Left lung (tissue), 10 donors: ENCODE results near the gene PAK1. TPM values are rescaled to one million over a fixed set of nuclear protein-coding genes. Genes with fewer than 3 reads are reported as not detected.
A peak's percentile ranks its signal among the peaks of the same experiment; 100 is the strongest.
"Not testable (repeated sequence)": the region's sequence is repeated elsewhere in the genome, so short reads cannot be mapped to it uniquely, and the experiment has no call there.

Experiments used
- ATAC-seq: fragments of 200-7000 bp; cut with Tn5 transposase; one replicate; pipeline ENCODE4 v1.9.1; 2020; ENCODE audit warnings: moderate library complexity
- DNase-seq, 4 donors: peaks; one replicate each; pipeline ENCODE4 v3.0.0-alpha.2; 2013 to 2020
- H3K27ac ChIP-seq, 2 donors: fragments of 200-600 bp; sonication (generic) in 1 of 2; one replicate each; pipeline versions ENCODE4 v1.5.0 to v1.8.0; 2020 to 2021
- H3K27me3 ChIP-seq, 2 donors: fragments of 200-600 bp; sonication (generic) in 1 of 2; one replicate each; pipeline versions ENCODE4 v1.5.0 to v1.8.0; 2020 to 2021
- H3K36me3 ChIP-seq, 2 donors: fragments of 200-600 bp; sonication (generic) in 1 of 2; one replicate each; pipeline versions ENCODE4 v1.5.0 to v1.8.0; 2020 to 2021
- H3K4me1 ChIP-seq, 2 donors: fragments of 200-600 bp; one replicate each; pipeline ENCODE4 v1.8.0; 2021
- H3K4me3 ChIP-seq, 2 donors: fragments of 200-600 bp; sonication (generic) in 1 of 2; one replicate each; pipeline versions ENCODE4 v1.5.0 to v1.8.0; 2020 to 2021; ENCODE audit warnings: mild to moderate bottlenecking in 1 of 2
- H3K9me3 ChIP-seq, 2 donors: fragments of 200-600 bp; sonication (generic) in 1 of 2; one replicate each; pipeline versions ENCODE4 v1.5.0 to v1.8.0; 2020 to 2021
- intact Hi-C, 2 donors: fragments of 100-400 bp; cut with DNase I; formaldehyde crosslinking; loops; one replicate each; pipeline versions ENCODE4 v1.11.2 to v1.14.2; 2022
- polyA plus RNA-seq, 6 donors: library from polyadenylated mRNA; unstranded; fragments of 120-200 nt; gene quantifications; one replicate each; pipeline ENCODE4 v1.2.1, GENCODE V29; 2013; ENCODE audit not compliant: insufficient read length in 6 of 6
- total RNA-seq, 2 donors: library from RNA; stranded (reverse); fragmentation: NEBNext Ultra II Directional; extraction: Animal tissue kit (Norgen Biotek cat#: 25700); gene quantifications; one replicate each; pipeline ENCODE4 v1.2.1, GENCODE V29; 2021
- TF ChIP-seq, protein P1 (sequence below), 2 donors: fragments of 200-600 bp; sonication (generic) in 1 of 2; IDR thresholded peaks; one replicate each; pipeline versions ENCODE4 v1.5.0 to v1.8.0; 2021; ENCODE audit warnings: antibody characterized with exemption in 2 of 2
- donor health status: DM: no; HTN: yes; CAD: no.
- donor health status: DM: no; HTN: no; CAD: no.

Gene PAK1
- total and polyA plus RNA-seq, 8 donors: 32.4 to 61.4 (median 51.4) TPM

DNA sequence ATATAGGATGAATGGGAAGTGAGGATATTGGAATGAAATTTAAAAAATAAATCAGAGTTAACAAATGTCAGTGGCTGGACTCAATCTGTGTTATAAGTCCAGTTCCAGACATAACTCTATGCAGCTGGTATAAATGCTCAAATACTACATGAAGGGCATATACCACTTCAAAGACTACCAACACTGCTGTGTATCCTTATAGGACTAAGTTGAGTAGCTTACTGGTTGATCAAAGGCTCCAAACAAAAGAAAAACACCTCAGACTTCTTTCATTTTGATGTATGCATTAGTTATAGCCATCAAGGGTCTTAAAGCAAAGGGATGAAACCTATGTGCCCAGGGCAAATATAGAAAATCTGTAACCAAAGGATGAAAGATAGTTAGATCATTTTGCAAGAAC, 86.2 kb downstream of the PAK1 start:
- Histone ChIP-seq H3K4me1 (no peaks in the 10 kb centered on the region), H3K4me3 (no peak overlapping the region), H3K36me3 (peaks cover 0 to 14% of the 10 kb centered on the region in 2 donors), H3K27me3 (no peaks in the 10 kb centered on the region), H3K27ac (no peak overlapping the region), H3K9me3 (no peaks in the 10 kb centered on the region)
- intact Hi-C loops: no loop called here
- TF ChIP-seq, protein P1, sequence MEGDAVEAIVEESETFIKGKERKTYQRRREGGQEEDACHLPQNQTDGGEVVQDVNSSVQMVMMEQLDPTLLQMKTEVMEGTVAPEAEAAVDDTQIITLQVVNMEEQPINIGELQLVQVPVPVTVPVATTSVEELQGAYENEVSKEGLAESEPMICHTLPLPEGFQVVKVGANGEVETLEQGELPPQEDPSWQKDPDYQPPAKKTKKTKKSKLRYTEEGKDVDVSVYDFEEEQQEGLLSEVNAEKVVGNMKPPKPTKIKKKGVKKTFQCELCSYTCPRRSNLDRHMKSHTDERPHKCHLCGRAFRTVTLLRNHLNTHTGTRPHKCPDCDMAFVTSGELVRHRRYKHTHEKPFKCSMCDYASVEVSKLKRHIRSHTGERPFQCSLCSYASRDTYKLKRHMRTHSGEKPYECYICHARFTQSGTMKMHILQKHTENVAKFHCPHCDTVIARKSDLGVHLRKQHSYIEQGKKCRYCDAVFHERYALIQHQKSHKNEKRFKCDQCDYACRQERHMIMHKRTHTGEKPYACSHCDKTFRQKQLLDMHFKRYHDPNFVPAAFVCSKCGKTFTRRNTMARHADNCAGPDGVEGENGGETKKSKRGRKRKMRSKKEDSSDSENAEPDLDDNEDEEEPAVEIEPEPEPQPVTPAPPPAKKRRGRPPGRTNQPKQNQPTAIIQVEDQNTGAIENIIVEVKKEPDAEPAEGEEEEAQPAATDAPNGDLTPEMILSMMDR (IDR thresholded peaks at IDR 0.05): no peak
- DNase-seq: no peak
- ATAC-seq: no peak

DNA sequence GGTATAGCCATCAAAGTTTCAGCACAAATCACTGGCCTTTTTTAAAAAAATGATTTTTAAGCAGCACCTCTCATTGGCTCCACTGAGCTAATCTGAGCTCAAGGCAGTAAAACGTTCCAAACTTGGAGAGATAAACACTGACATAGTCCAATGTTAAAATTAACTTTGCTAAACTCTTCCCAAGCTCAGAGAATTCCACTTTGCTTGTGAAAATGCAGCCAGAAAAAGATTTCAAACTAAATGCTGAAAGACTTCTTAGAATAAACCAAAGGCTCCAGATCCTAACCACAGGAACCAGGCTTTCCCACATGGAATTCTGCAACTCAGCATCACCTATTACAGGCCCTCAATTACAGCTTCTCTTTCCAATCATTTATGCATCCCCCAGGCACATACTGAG, 87.7 kb downstream of the PAK1 start:
- intact Hi-C loops: no loop called here
- Histone ChIP-seq H3K9me3 (no peaks in the 10 kb centered on the region), H3K27ac (no peak overlapping the region), H3K27me3 (no peaks in the 10 kb centered on the region), H3K4me1 (peaks cover 0 to 5% of the 10 kb centered on the region in 2 donors), H3K4me3 (no peak overlapping the region), H3K36me3 (peaks cover 0 to 4% of the 10 kb centered on the region in 2 donors)
- TF ChIP-seq, protein P1 (IDR thresholded peaks at IDR 0.05): no peak
- DNase-seq (peak in 1 of 4 donors; percentile 7), ATAC-seq (peak; percentile 14)

DNA sequence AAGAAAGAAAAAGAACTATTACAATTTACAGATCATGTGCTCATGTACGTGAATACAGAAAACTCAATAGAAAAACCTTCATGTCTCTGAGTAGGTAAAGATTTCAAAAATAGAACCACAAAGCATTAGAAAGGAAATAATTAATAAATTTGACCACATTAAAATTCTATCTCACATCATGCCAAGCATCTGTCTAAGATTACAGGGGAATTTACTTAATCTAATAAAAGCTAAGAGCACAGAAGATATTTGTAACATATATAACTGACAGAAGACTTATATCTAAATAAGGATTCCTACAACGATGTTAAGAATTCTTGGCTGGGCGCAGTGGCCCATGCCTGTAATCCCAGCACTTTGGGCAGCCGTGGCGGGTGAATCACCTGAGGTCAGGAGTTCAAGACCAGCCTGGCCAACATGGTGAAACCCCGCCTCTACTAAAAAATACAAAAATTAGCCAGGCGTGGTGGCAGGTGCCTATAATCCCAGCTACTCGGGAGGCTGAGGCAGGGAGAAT, 88.6 kb downstream of the PAK1 start:
- ATAC-seq, intact Hi-C loops, H3K27me3 ChIP-seq, H3K36me3 ChIP-seq, H3K9me3 ChIP-seq, H3K27ac ChIP-seq, H3K4me3 ChIP-seq, DNase-seq, H3K4me1 ChIP-seq: not testable (repeated sequence)

DNA sequence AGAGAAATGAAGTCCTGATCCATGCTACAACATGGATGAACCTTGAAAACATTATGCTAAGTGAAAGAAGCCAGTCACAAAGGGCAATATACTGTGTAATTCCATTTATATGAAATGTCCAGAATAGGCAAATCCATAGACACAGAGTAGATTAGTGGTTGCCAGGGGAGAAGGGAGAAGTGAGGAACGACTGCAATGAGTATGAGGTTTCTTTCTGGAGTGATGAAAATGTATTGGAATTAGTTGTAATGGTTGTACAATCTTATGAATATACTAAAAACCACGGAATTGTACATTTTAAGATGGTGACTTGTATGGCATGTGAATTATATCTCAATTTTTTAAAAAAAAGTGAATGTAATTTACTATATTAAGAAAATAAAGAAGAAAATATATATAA, 89.3 kb downstream of the PAK1 start:
- Histone ChIP-seq H3K27me3 (no peaks in the 10 kb centered on the region), H3K4me3 (no peak overlapping the region), H3K9me3 (no peaks in the 10 kb centered on the region), H3K4me1 (peaks cover 0 to 5% of the 10 kb centered on the region in 2 donors), H3K27ac (no peak overlapping the region), H3K36me3 (peaks cover 0 to 9% of the 10 kb centered on the region in 2 donors)
- TF ChIP-seq, protein P1 (IDR thresholded peaks at IDR 0.05): no peak
- no peak for ATAC-seq
- intact Hi-C loops: no loop called here
- no peak for DNase-seq

DNA sequence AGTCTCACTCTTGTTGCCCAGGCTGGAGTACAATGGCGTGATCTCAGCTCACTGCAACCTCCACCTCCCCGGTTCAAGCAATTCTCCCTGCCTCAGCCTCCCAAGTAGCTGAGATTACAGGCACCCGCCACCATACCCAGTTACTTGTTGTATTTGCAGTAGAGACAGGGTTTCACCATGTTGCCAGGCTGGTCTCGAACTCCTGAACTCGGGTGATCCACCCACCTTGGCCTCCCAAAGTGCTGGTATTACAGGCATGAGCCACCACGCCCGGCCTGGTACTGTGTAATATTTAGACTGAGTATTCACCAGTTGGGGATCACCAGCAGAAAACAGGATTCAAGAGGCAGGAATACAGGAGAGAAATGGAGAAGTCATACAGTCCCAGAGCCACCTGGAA, 90.5 kb downstream of the PAK1 start:
- ATAC-seq, H3K4me1 ChIP-seq, H3K9me3 ChIP-seq, H3K27ac ChIP-seq, H3K4me3 ChIP-seq, intact Hi-C loops, H3K27me3 ChIP-seq: not testable (repeated sequence)
- DNase-seq: peak in 1 of 4 donors; percentile 30
- H3K36me3 ChIP-seq: peaks cover 0 to 21% of the 10 kb centered on the region in 2 donors

DNA sequence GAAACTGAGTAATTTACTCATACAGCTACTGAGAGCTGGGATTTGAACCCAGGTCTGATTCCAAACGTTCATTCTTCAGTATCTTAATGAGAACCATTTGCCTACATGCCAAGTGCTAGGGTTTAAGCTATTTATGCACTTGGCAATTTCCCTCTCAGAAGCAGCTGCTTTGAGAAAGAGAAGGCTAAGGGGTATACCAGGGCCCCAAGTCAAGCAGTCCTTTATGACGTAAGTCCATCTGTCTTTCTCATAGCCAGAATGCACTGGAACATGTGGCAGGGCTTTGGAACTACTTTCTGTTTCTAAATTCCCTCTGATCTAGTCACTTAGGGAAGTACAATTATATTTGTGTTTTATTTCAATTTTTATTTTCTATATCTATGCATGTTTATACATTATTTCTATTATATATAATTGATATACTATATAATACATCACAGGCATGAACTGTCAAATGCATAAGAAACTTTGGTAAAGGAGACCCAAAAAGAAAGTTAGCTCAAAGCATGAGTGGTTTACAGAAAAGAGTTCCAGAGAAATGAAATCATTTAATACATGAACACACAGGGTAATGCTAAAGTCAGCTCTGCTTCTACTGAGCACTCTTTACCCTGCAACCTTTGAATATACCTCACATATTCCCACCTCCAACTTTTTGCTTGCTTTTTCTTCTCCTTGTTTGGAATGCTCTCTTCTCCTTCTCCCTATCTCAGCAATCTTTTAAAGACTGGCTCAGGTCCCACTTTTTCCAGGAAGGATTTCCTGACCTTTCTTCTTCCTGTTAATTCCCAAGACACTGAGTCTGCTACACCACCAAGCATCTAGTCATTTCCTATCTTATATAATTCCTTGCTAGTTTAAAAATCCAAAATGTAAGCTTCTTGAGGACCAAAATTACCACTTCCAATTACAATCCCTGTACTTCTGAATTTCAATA, 91.9 kb downstream of the PAK1 start:
- peak in 1 of 4 donors; percentile 11 for DNase-seq

More for the DNA sequence above, 91.9 kb downstream of the PAK1 start:
- Histone ChIP-seq H3K27ac (no peak overlapping the region), H3K4me1 (peaks cover 0 to 5% of the 10 kb centered on the region in 2 donors), H3K27me3 (no peaks in the 10 kb centered on the region), H3K4me3 (no peak overlapping the region), H3K36me3 (peaks cover 0 to 30% of the 10 kb centered on the region in 2 donors), H3K9me3 (no peaks in the 10 kb centered on the region)
- intact Hi-C loops: no loop called here
- TF ChIP-seq, protein P1 (IDR thresholded peaks at IDR 0.05): no peak
- ATAC-seq: no peak
